ENCODE measurements around the gene ADGRG3.

The ADGRG3 gene

DNA sequence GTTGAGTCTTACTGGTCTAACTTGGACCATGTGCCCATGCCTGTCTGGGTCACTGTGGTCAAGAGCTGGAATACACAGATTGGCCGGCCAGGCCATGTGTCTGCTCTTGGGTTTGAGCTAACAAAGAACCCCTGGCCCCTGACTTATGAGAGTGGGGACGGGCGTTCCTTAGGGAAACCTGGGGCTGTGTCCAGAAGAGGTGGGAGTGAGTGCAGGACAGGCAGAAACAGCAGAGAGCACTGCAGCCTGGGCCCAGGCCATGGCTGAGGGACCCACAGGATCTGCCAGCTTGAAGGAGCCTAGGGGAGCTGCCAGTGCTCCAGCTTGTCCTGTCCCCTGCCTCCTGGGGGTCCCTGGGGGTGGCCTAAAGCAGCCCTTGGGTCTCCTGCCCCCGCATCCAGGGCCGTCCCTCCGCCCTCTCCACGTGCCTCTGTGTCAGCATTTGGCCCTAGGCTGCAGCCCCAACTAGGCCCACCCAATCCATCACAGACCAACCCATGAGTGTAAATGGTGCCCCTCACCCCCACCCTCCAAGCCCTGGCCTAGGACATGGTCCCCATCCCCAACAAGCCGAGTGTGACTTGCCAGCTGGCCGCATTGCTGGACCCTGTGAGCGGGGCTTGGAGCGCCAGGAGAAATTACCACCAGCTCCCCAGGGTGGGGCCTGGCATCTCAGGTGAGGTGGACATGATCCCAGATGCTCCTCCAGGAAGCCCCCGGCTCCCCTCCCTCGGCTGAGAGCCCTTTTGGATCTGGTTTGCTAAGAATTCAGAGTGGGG lies 14.0 kb downstream of the ADGRG3 start:
- no peak for DNase-seq

- no peak for DNase-seq
Observed at GRCh38 chr16:57682809-57683635, 14.9 kb downstream of the ADGRG3 start.

DNA sequence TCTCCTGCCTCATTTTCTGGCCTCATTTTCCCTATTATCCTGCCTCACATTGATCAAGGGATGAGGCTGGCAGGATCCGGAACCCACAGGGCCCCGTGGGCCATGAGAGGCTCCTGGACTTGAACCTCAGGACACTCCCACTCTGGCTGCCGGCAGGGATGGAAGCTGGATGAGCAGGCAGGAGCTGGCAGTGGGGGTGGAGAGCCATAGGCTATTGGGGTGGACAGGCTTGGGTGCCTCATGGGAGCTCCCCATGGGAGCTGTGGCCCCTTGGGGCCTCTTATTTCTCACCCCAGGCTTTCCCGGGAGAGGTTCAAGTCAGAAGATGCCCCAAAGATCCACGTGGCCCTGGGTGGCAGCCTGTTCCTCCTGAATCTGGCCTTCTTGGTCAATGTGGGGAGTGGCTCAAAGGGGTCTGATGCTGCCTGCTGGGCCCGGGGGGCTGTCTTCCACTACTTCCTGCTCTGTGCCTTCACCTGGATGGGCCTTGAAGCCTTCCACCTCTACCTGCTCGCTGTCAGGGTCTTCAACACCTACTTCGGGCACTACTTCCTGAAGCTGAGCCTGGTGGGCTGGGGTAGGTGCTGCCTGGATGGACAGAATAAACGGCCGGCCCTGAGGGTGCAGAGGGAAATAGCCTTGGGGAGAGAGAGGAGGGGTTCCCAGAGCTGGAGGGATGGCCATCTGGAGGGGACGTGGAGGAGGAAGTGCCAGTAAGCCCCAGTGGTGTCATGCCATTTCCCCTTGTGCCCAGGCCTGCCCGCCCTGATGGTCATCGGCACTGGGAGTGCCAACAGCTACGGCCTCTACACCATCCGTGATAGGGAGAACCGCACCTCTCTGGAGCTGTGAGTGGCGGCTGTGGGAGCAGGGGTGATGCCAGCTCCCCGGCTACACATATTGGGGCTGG lies 15.8 kb downstream of the ADGRG3 start:
- DNase-seq = peak in 1 of 3 donors; percentile 43

DNA sequence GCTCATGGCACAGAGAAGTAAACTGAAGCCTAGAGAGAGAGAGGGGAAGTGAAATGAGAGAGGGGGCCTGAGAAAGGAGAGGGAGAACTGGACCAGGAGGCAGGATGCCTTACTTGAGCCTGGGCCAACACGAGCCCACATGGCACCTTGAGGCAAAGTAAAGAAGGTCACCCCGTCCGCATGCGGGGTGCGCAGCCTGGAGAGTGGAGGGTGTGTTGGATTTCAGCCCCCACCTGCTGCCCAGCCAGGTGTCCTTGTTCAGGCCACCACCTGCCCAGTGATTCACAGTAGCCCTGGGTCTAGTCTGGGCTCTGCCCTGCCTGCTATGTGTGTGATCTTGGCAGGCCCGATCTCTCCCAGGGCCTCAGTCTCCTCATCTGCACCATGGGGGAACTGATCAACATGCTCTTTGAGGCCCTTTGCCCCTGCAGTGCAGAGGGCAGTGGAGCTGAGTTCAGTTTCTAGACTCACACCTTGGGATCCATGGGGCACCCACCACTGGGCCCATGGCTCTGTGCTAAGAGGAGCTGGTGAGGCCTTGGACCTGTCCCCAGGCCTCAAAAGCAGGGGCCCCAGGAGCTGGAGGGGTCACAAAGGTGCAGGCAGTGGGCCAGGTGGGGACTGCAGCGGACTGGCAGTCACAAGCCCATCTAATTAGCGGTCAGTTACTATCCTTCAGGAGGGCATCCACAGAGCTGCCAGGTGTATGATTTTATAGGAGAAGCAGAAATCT lies 16.7 kb downstream of the ADGRG3 start:
- no peak for DNase-seq

DNA sequence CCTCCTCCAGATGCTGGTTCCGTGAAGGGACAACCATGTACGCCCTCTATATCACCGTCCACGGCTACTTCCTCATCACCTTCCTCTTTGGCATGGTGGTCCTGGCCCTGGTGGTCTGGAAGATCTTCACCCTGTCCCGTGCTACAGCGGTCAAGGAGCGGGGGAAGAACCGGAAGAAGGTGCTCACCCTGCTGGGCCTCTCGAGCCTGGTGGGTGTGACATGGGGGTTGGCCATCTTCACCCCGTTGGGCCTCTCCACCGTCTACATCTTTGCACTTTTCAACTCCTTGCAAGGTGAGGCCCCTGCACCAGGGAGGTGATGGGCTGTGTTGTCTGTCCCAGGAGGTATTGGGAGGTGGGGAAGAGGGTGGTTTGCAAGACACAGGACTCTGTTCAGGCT lies 17.5 kb downstream of the ADGRG3 start:
- DNase-seq = no peak

- DNase-seq = no peak
Observed at GRCh38 chr16:57686577-57686976, 18.5 kb downstream of the ADGRG3 start.

DNA sequence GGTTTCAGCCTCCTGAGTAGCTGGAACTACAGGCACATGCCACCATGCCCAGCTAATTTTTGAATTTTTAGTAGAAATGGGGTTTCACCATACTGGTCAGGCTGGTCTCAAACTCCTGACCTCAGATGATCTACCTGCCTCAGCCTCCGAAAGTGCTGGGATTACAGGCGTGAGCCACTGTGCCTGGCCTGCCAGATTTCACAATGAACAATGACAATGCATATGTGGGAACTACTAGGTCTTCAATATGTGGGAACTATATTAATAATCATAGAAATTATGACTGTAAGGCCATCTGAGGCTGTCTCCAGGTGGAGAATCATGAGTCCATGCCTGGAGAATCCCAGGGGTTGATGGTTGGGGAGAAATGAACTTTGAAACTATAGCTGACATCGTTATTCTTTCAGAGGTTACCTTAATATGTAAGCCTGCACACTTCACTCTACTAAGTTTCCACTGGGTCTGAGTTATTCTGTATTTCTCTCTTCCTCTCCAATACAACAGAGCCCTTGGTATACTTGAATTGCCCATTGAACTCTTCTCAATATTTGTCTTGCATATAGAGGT lies 19.3 kb downstream of the ADGRG3 start:
- peak in 1 of 3 donors; percentile 17 for DNase-seq

- no peak for DNase-seq
Observed at GRCh38 chr16:57688487-57688986, 20.4 kb downstream of the ADGRG3 start.

GRCh38 chr16:57688987-57689761 lies 21.1 kb downstream of the ADGRG3 start:
- DNase-seq = no peak

GRCh38 chr16:57689762-57690558 lies 21.9 kb downstream of the ADGRG3 start:
- peak; percentile 60 to 67 (median 60) for DNase-seq

GRCh38 chr16:57690782-57691471 lies 22.8 kb downstream of the ADGRG3 start:
- peak; percentile 43 to 51 (median 48) for DNase-seq

DNA sequence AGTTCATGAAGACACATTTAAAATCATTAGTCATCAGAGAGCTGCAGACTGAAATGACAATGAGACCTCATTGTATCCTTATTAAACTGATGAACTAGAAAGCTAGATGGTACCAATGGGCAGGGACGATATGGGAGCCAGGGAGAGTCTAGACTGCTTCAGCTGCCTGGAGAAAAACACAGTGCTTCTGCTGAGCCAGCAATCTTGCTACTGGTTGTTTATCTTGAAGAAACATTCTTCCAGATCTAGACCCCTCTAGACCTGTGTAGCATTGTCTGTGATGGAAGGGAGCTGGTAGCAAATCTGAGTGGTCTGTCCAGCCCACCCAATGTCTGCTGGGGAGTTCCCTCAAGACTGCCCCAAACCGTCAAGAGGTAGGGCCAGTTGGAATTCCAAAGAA lies 24.5 kb downstream of the ADGRG3 start:
- no peak for DNase-seq

DNA sequence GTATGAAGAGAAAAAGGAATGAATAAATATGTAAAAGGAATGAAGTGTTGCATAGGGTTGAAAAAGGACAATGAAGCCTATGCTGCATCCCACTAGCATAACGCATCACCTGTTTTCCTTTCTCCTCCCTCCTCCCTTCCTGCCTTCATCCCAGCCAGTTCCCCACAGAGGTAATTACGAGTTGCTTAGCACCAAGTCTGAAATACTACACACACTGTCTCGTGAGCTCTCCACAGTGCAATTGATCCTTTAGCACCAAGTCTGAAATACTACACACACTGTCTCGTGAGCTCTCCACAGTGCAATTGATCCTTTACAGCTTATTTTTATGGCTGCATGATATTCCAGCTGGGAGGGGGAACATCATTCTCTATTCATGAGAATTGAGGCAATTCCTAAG lies 25.4 kb downstream of the ADGRG3 start:
- no peak for DNase-seq

GRCh38 chr16:57694231-57694724 lies 26.2 kb downstream of the ADGRG3 start:
- DNase-seq = no peak

GRCh38 chr16:57694725-57695679 lies 26.9 kb downstream of the ADGRG3 start, which contains the start of gene DRC7:
TSS of gene DRC7 (plus strand) at chr16:57694806. CDS start at chr16:57697950, 3,144 bp downstream.
- peak; percentile 64 to 76 (median 72) for DNase-seq

DNA sequence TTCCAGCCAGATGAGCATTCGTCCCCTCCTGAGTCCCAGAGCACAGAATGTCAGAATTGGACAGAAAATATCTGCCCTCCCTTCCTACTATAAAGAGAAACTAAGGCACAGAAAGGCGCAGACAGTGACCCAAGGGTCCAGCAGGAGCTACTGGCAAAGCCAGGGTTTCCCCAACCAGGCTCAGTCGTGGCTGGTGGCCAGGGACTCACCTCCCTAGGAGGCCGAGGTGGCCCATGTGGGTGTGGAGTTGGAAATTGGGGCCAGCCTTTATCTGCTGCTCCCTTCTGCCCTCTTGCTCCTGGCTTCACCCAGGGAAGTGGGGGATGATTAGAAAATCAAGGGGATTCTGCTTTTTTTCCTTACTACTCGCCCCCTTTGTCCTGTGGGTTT lies 27.6 kb downstream of the ADGRG3 start:
- DNase-seq = no peak

- no peak for DNase-seq
Observed at GRCh38 chr16:57696240-57696639, 28.1 kb downstream of the ADGRG3 start.

Data from suppressor macrophage treated with lipopolysaccharide for 1 hour (primary cell).